ENCODE measurements around the gene LTBP1.

DNA sequence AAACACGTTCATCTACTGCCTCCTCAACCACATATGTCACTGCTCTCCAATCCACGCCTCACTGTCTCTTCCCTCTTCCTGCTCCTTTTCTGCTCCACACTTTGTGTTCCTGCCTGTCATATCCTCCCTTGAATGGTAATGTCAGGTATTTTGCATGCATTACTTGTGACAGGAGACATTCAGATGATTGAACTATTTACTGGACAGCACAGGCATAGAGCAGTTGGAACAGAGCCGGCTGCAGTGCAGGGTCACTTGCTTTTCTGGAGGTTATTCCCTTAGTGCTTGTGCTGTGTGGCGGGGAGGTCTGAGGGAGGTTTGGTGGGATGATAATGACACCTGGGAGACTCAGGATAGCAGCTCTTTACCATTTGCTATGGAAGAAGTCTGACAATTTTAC lies 93.8 kb downstream of the LTBP1 start:
- TF ChIP-seq, protein P1, sequence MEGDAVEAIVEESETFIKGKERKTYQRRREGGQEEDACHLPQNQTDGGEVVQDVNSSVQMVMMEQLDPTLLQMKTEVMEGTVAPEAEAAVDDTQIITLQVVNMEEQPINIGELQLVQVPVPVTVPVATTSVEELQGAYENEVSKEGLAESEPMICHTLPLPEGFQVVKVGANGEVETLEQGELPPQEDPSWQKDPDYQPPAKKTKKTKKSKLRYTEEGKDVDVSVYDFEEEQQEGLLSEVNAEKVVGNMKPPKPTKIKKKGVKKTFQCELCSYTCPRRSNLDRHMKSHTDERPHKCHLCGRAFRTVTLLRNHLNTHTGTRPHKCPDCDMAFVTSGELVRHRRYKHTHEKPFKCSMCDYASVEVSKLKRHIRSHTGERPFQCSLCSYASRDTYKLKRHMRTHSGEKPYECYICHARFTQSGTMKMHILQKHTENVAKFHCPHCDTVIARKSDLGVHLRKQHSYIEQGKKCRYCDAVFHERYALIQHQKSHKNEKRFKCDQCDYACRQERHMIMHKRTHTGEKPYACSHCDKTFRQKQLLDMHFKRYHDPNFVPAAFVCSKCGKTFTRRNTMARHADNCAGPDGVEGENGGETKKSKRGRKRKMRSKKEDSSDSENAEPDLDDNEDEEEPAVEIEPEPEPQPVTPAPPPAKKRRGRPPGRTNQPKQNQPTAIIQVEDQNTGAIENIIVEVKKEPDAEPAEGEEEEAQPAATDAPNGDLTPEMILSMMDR (conservative IDR thresholded peaks at IDR 0.05; ENCODE audit: low read depth in 2 of 2), result no peak
- TF ChIP-seq, protein P2, sequence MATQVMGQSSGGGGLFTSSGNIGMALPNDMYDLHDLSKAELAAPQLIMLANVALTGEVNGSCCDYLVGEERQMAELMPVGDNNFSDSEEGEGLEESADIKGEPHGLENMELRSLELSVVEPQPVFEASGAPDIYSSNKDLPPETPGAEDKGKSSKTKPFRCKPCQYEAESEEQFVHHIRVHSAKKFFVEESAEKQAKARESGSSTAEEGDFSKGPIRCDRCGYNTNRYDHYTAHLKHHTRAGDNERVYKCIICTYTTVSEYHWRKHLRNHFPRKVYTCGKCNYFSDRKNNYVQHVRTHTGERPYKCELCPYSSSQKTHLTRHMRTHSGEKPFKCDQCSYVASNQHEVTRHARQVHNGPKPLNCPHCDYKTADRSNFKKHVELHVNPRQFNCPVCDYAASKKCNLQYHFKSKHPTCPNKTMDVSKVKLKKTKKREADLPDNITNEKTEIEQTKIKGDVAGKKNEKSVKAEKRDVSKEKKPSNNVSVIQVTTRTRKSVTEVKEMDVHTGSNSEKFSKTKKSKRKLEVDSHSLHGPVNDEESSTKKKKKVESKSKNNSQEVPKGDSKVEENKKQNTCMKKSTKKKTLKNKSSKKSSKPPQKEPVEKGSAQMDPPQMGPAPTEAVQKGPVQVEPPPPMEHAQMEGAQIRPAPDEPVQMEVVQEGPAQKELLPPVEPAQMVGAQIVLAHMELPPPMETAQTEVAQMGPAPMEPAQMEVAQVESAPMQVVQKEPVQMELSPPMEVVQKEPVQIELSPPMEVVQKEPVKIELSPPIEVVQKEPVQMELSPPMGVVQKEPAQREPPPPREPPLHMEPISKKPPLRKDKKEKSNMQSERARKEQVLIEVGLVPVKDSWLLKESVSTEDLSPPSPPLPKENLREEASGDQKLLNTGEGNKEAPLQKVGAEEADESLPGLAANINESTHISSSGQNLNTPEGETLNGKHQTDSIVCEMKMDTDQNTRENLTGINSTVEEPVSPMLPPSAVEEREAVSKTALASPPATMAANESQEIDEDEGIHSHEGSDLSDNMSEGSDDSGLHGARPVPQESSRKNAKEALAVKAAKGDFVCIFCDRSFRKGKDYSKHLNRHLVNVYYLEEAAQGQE (IDR thresholded peaks at IDR 0.05; ENCODE audit: unreplicated experiment), result no peak
- TF ChIP-seq POLR2AphosphoS5 (IDR thresholded peaks at IDR 0.05; ENCODE audit: low read depth) (no peak), ZNF462 (CRISPR knock-in tag; IDR thresholded peaks at IDR 0.05) (no peak), EZH2 (IDR thresholded peaks at IDR 0.05; ENCODE audit: low read depth, unreplicated experiment) (no peak)

All from GM23338 (cell line).